ENCODE measurements around the gene RARG.

DNA sequence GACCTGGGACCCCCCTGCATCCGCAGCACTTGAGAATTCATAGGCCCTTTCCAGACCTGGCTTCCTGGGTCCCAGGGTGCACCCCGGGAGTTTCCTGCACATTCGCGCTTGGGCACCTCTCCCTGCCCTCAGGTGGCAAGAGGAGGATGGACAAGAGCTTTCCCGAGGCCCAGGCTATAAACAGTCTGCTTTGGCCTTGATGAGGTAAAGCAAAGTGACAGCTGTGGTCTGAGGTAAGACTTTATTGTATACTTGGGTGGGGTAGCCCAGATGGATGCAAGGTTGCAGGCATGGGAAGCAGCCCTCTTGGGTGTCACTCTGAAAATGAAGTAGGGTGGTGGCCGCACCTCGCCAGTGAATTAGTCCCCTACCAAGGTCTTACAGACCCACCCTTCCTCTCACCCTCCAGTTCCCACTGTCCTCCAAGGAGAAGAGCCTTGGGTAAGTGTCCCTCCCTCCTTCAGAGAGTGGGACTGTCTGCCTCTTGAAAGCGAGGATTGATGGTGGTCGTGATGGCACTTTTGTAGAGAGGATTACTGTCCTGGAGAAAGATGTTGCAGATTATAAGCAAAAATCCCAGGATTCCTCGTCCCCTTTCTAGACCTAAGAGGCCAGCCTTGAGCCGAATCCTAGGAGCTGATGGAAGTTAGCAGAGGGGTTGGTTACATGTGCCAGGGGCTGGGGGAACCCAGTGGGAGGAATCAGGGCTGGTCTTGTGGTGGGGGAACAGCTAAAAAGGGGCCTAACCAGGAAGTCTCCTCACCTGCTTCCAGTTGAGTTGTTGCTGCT is 40.7 kb downstream of the RARG start:
- TF ChIP-seq ZNF146 (tag by site-specific recombination; IDR thresholded peaks at IDR 0.05) (no peak), ZNF223 (tag by site-specific recombination; IDR thresholded peaks at IDR 0.05) (no peak), CTCF (tag by site-specific recombination; IDR thresholded peaks at IDR 0.05) (no peak)

All from HEK293 (cell line).